ENCODE data around the gene P4HB. TPM values are rescaled to one million over a fixed set of nuclear protein-coding genes. Genes with fewer than 3 reads are reported as not detected.

Gene P4HB
- total RNA-seq, 2 donors from 2014 or later: 509 to 2,101 TPM

- peaks cover 0 to 10% of the 10 kb centered on the region in 2 donors for H3K36me3 ChIP-seq
- intact Hi-C loops (cut with DNase I): no loop called here
- H3K4me3 ChIP-seq: no peak overlapping the region
- H3K9me3 ChIP-seq: no peaks in the 10 kb centered on the region
- no peaks in the 10 kb centered on the region for H3K27me3 ChIP-seq (replicated peaks; ENCODE audit: insufficient read depth)
- H3K27ac ChIP-seq: peak overlapping the region; percentile 90 to 96
- no peak for DNase-seq (ENCODE audit: low spot score)
- WGBS: 56% methylated on average over 23 of the region's 28 CpGs
- H3K4me1 ChIP-seq (replicated peaks): peaks cover 21% of the 10 kb centered on the region
- TF ChIP-seq POLR2AphosphoS5 (IDR thresholded peaks at IDR 0.05) (no peak), POLR2A (IDR thresholded peaks at IDR 0.05) (no peak)
- TF ChIP-seq, protein P1, sequence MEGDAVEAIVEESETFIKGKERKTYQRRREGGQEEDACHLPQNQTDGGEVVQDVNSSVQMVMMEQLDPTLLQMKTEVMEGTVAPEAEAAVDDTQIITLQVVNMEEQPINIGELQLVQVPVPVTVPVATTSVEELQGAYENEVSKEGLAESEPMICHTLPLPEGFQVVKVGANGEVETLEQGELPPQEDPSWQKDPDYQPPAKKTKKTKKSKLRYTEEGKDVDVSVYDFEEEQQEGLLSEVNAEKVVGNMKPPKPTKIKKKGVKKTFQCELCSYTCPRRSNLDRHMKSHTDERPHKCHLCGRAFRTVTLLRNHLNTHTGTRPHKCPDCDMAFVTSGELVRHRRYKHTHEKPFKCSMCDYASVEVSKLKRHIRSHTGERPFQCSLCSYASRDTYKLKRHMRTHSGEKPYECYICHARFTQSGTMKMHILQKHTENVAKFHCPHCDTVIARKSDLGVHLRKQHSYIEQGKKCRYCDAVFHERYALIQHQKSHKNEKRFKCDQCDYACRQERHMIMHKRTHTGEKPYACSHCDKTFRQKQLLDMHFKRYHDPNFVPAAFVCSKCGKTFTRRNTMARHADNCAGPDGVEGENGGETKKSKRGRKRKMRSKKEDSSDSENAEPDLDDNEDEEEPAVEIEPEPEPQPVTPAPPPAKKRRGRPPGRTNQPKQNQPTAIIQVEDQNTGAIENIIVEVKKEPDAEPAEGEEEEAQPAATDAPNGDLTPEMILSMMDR (IDR thresholded peaks at IDR 0.05): no peak
These were observed 7.8 kb upstream of the P4HB start for GRCh38 chr17:81867991-81868673.

DNA sequence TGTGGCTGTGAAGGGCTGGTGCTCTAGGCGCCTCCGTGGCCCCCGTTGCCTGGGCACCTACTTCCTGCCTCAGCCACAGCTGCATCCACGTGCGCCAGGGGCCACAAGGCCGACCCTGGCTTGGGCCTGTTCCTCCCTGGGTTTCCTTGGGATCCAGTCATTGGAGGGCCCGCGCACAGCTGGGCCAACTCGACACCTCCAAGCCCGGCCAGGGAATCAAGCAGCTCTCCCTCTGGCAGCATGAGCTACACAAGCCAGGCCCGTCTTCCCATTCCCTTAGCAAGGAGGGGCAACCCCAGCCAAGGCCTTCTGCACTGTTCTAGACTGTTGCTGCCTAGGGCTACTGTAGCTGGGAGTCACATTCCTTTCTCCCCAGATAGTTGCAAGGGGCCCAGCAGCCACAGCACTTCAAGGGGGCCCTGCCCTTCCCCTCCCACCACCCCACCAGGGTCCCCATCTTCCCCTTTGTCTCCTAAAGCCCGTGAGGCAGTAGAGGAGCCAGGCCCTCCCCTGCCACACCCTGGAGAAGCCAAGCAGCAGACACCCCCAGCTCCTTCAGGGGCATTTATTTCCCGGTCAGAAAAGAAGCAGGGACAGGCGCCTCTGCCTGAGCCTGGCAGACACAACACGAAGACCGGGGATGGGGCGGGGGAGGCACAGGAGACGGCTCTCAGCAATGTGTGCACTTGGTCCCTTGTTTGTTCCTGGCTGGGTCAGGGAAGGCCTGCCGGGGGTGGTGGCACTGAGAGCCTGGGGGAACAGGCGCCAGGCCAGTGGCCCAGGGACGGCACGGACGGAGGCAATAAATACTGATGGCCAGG lies 7.0 kb upstream of the P4HB start:
- no peak overlapping the region for H3K4me3 ChIP-seq
- H3K27me3 ChIP-seq (replicated peaks; ENCODE audit: insufficient read depth): no peaks in the 10 kb centered on the region
- TF ChIP-seq POLR2A (IDR thresholded peaks at IDR 0.05) (no peak), POLR2AphosphoS5 (IDR thresholded peaks at IDR 0.05) (no peak)
- TF ChIP-seq, protein P1 (IDR thresholded peaks at IDR 0.05): no peak
- H3K4me1 ChIP-seq (replicated peaks): peaks cover 21% of the 10 kb centered on the region
- H3K27ac ChIP-seq: peak overlapping the region; percentile 57 to 96
- no peak for DNase-seq (ENCODE audit: low spot score)
- peaks cover 0 to 10% of the 10 kb centered on the region in 2 donors for H3K36me3 ChIP-seq
- intact Hi-C loops (cut with DNase I): no loop called here
- no peaks in the 10 kb centered on the region for H3K9me3 ChIP-seq
- 49% methylated on average over 23 of the region's 23 CpGs for WGBS

- Histone ChIP-seq H3K4me1 (replicated peaks) (peaks cover 20% of the 10 kb centered on the region), H3K27ac (peak overlapping the region in 1 of 2 donors; percentile 96), H3K27me3 (replicated peaks; ENCODE audit: insufficient read depth) (no peaks in the 10 kb centered on the region), H3K9me3 (no peaks in the 10 kb centered on the region), H3K36me3 (peaks cover 0 to 10% of the 10 kb centered on the region in 2 donors), H3K4me3 (no peak overlapping the region)
- TF ChIP-seq POLR2AphosphoS5 (IDR thresholded peaks at IDR 0.05) (no peak), POLR2A (IDR thresholded peaks at IDR 0.05) (no peak)
- TF ChIP-seq, protein P1 (IDR thresholded peaks at IDR 0.05): no peak
- DNase-seq (ENCODE audit: low spot score): no peak
- 85% methylated on average over 18 of the region's 18 CpGs for WGBS
- intact Hi-C loops (cut with DNase I): no loop called here
These were observed 6.3 kb upstream of the P4HB start for GRCh38 chr17:81866440-81867169.

DNA sequence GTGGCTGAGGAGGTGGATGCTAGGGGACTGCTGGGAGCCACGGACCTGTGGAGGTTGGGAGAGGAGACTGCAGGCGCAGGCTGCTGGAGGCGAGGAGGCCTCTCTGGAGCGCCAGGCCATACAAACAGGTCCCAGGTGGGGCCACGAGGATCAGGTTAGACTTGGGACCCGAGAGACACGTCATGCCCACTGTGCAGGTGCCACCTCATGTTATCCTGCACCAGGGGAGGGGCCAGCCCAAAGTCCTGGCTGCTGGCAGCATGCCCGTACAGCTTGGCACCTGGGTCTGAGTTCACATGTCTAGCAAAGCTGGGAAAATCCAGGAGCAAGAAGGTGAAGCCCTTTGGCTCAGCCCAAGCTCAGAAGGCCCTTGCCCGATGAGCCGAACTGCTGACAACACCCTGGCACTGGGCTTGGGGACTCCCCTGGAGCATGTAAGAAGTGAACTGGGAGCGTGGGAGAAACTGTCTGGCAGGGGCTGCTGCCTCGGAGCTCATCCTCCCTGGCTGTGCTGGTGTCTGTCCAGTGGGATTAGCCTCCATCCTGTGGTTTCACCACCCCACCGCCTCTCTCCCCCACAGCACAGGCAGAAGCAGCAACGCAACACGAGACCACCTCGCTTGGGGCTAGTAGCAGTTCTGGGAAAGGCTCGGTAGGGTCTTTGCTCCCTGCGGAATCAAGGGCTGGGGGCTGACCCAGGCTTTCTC lies 5.6 kb upstream of the P4HB start:
- WGBS: 70% methylated on average over 15 of the region's 18 CpGs
- intact Hi-C loops (cut with DNase I): no loop called here
- TF ChIP-seq POLR2A (IDR thresholded peaks at IDR 0.05) (no peak), POLR2AphosphoS5 (IDR thresholded peaks at IDR 0.05) (no peak)
- TF ChIP-seq, protein P1 (IDR thresholded peaks at IDR 0.05): no peak
- Histone ChIP-seq H3K36me3 (peaks cover 0 to 10% of the 10 kb centered on the region in 2 donors), H3K4me1 (replicated peaks) (peaks cover 20% of the 10 kb centered on the region), H3K4me3 (no peak overlapping the region), H3K9me3 (no peaks in the 10 kb centered on the region), H3K27me3 (replicated peaks; ENCODE audit: insufficient read depth) (no peaks in the 10 kb centered on the region), H3K27ac (no peak overlapping the region)
- DNase-seq (ENCODE audit: low spot score): no peak
